Vagina (tissue), 2 donors: ENCODE measurements around the gene NCKAP5L. TPM values are rescaled to one million over a fixed set of nuclear protein-coding genes. Genes with fewer than 3 reads are reported as not detected.

Experiments
- DNase-seq, 2 donors: peaks; one replicate each; pipeline ENCODE4 v3.0.0-alpha.2; 2017; ENCODE audit errors: extremely low spot score in 2 of 2
- H3K27ac ChIP-seq: fragments of 200-600 bp; sonication (generic); one replicate; pipeline ENCODE4 v1.5.1; 2019
- H3K27me3 ChIP-seq: fragments of 200-600 bp; sonication (generic); one replicate; pipeline ENCODE4 v1.5.1; 2019
- H3K36me3 ChIP-seq, 2 donors: fragments of 200-600 bp; sonication (generic); one replicate each; pipeline ENCODE4 v1.5.1; 2017 to 2019
- H3K4me1 ChIP-seq: fragments of 200-600 bp; sonication (generic); one replicate; pipeline ENCODE4 v1.5.1; 2019
- H3K4me3 ChIP-seq, 2 donors: fragments of 200-600 bp; sonication (generic); 1 replicate in 1 of 2; 2 replicates in 1 of 2; pipeline ENCODE4 v1.5.1; 2016 to 2019
- H3K9me3 ChIP-seq: fragments of 200-600 bp; sonication (generic); one replicate; pipeline ENCODE4 v1.5.1; 2019
- POLR2A ChIP-seq, 2 donors: fragments of 450-650 bp; IDR thresholded peaks; one replicate each; pipeline ENCODE4 v1.6.1; 2017; ENCODE audit warnings: antibody characterized with exemption in 2 of 2, mild to moderate bottlenecking in 2 of 2, moderate library complexity in 2 of 2
- POLR2AphosphoS5 ChIP-seq, 2 donors: sonication (generic); formaldehyde crosslinking; IDR thresholded peaks; one replicate each; pipeline ENCODE4 v1.9.0; 2017; ENCODE audit warnings: antibody characterized with exemption in 2 of 2, mild to moderate bottlenecking in 2 of 2, low read depth in 1 of 2; ENCODE audit not compliant: insufficient read depth in 1 of 2
- intact Hi-C: fragments of 100-400 bp; cut with DNase I; formaldehyde crosslinking; loops from one replicate; pipeline ENCODE4 v1.15.1; 2023
- total RNA-seq: library from RNA; depleted of rRNA; stranded (reverse); fragments of >200 nt; gene quantifications from one replicate; pipeline ENCODE4 v1.2.3, GENCODE V29; 2016
- TF ChIP-seq, protein P1 (sequence below), 3 experiments: fragments of 450-650 bp in 2 of 3; fragments of 200-600 bp in 1 of 3; sonication (generic) in 1 of 3; IDR thresholded peaks; one replicate each; pipeline ENCODE4 v1.5.1; 2017 to 2019; ENCODE audit warnings: antibody characterized with exemption in 3 of 3, mild to moderate bottlenecking in 2 of 3, moderate library complexity in 2 of 3

NCKAP5L gene
- total RNA-seq, 1 donor from 2014 or later, result 15.7 TPM

DNA sequence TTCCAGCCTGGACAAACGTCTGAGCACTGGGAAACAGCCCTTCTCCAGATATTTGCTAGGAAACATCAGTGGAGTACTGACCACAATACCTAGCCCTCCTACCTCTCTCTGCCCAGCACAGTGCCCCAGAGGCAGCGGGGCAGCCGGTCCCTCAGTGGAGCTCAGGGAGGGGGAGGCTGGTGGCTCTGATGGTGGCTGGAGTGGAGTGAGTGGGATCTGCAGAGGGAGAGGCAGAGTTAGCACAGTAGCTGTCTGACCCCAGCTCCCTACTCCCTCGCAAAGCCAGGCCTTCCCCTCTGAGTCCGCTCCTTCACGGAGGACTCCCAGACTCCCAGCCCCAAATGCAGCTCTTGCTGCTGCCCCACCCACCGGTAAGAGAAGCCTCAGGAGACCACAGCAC lies 30.0 kb downstream of the NCKAP5L start:
- peaks cover 4 to 45% of the 10 kb centered on the region in 2 donors for H3K36me3 ChIP-seq
- H3K27ac ChIP-seq, result no peak overlapping the region
- no peaks in the 10 kb centered on the region for H3K27me3 ChIP-seq
- H3K4me1 ChIP-seq, result no peaks in the 10 kb centered on the region
- TF ChIP-seq POLR2A (IDR thresholded peaks at IDR 0.05) (no peak), POLR2AphosphoS5 (IDR thresholded peaks at IDR 0.05; ENCODE audit: insufficient read depth in 1 of 2, low read depth in 1 of 2) (no peak)
- TF ChIP-seq, protein P1, sequence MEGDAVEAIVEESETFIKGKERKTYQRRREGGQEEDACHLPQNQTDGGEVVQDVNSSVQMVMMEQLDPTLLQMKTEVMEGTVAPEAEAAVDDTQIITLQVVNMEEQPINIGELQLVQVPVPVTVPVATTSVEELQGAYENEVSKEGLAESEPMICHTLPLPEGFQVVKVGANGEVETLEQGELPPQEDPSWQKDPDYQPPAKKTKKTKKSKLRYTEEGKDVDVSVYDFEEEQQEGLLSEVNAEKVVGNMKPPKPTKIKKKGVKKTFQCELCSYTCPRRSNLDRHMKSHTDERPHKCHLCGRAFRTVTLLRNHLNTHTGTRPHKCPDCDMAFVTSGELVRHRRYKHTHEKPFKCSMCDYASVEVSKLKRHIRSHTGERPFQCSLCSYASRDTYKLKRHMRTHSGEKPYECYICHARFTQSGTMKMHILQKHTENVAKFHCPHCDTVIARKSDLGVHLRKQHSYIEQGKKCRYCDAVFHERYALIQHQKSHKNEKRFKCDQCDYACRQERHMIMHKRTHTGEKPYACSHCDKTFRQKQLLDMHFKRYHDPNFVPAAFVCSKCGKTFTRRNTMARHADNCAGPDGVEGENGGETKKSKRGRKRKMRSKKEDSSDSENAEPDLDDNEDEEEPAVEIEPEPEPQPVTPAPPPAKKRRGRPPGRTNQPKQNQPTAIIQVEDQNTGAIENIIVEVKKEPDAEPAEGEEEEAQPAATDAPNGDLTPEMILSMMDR (IDR thresholded peaks at IDR 0.05), result no peak
- H3K4me3 ChIP-seq, result no peak overlapping the region
- DNase-seq, result no peak
- H3K9me3 ChIP-seq, result no peaks in the 10 kb centered on the region
- intact Hi-C loops, result no loop called here

DNA sequence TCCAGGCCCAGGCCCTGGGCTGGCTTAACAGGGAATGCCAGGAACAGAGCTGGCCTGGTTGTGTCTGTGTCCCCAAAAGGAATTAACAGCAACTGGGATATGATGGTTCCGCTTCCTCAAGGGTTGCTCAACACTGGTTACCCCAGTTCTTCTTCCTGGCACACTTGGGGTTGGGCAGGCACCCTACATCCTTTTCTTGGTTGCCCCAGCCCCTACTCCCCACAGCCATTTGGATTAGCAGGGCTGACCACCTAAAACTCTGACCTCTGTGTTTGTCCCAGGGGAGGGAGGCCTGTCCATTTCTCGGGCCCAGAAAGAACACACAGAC lies 30.8 kb downstream of the NCKAP5L start:
- intact Hi-C loops, result no loop called here
- H3K4me1 ChIP-seq, result no peaks in the 10 kb centered on the region
- H3K9me3 ChIP-seq, result no peaks in the 10 kb centered on the region
- TF ChIP-seq, protein P1 (IDR thresholded peaks at IDR 0.05), result no peak
- TF ChIP-seq POLR2A (IDR thresholded peaks at IDR 0.05) (no peak), POLR2AphosphoS5 (IDR thresholded peaks at IDR 0.05; ENCODE audit: insufficient read depth in 1 of 2, low read depth in 1 of 2) (no peak)
- H3K27me3 ChIP-seq, result no peaks in the 10 kb centered on the region
- DNase-seq, result no peak
- H3K27ac ChIP-seq, result no peak overlapping the region
- peaks cover 4 to 41% of the 10 kb centered on the region in 2 donors for H3K36me3 ChIP-seq
- H3K4me3 ChIP-seq, result no peak overlapping the region

DNA sequence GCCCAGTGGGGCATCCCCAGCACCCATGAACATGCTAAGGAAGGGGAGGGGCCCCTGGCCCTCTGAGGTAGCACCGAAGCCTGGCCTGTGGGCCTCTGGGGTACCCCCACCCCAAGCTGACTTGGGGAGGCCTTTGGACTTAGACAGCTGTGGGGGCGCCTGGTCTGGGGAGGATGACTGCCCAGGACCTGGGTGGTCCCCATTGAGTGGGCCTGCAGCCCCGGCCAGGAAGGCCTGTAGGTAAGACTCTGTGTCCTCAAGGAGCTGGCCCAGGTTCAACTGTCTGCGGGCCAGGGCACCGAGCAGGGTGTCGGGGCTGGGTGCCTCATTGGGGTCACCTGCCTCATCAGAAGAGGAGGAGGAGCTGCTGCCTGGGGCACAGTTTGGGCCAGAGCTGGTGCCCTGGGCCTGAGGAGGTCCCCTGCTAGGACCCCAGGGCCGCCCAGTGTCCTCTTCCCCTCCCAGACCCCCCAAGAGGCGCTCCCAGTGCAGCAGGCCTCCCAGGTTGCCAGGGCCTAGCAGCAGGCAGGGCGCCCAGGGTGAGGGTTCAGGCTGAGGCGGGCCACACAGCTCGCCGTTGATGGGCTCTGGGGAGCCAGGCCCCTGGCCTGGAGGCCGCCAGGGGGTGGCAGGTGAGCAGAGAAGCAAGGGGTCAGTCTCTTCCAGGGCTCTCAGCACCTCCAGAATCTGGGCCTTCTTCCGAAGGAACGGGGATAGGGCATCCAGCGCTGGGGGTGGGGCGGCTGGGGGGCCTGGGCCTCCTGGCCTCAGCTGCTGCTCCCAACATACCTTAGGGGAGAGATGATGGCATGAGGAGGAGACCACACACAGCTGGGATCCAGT lies 31.4 kb downstream of the NCKAP5L start:
- Histone ChIP-seq H3K36me3 (peaks cover 4 to 38% of the 10 kb centered on the region in 2 donors), H3K27ac (no peak overlapping the region)

DNA sequence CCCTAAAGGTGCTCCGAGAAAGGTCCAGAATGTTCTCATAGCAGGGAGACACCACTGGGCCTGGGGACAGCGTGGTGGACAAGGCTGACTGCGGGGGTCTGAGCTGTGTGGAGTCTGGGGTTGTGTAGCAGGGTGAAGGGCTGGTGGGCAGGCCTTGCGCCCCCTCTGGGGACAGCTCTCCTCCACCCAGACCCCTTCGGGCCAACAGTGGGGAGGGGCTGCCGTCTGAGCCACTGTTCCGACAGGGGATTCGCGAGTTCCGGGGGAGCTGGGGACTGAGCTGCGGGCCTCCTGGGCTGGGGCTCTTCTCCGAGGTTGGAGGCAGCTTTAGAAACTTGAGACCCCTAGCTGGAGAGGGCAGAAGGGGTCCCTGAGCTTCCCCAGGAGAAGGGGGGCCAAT lies 32.1 kb downstream of the NCKAP5L start:
- intact Hi-C loops, result no loop called here
- H3K36me3 ChIP-seq, result peaks cover 4 to 31% of the 10 kb centered on the region in 2 donors
- TF ChIP-seq, protein P1 (IDR thresholded peaks at IDR 0.05), result no peak
- TF ChIP-seq POLR2A (IDR thresholded peaks at IDR 0.05) (no peak), POLR2AphosphoS5 (IDR thresholded peaks at IDR 0.05; ENCODE audit: insufficient read depth in 1 of 2, low read depth in 1 of 2) (no peak)
- DNase-seq, result no peak
- no peak overlapping the region for H3K27ac ChIP-seq
- H3K4me1 ChIP-seq, result no peaks in the 10 kb centered on the region
- H3K9me3 ChIP-seq, result no peaks in the 10 kb centered on the region
- no peaks in the 10 kb centered on the region for H3K27me3 ChIP-seq
- no peak overlapping the region for H3K4me3 ChIP-seq

More for the DNA sequence above, 31.4 kb downstream of the NCKAP5L start:
- intact Hi-C loops, result no loop called here
- Histone ChIP-seq H3K4me3 (no peak overlapping the region), H3K27me3 (no peaks in the 10 kb centered on the region), H3K4me1 (no peaks in the 10 kb centered on the region), H3K9me3 (no peaks in the 10 kb centered on the region)
- DNase-seq, result no peak
- no peak for TF ChIP-seq POLR2AphosphoS5 (IDR thresholded peaks at IDR 0.05; ENCODE audit: insufficient read depth in 1 of 2, low read depth in 1 of 2)
- no peak for TF ChIP-seq POLR2A (IDR thresholded peaks at IDR 0.05)

DNA sequence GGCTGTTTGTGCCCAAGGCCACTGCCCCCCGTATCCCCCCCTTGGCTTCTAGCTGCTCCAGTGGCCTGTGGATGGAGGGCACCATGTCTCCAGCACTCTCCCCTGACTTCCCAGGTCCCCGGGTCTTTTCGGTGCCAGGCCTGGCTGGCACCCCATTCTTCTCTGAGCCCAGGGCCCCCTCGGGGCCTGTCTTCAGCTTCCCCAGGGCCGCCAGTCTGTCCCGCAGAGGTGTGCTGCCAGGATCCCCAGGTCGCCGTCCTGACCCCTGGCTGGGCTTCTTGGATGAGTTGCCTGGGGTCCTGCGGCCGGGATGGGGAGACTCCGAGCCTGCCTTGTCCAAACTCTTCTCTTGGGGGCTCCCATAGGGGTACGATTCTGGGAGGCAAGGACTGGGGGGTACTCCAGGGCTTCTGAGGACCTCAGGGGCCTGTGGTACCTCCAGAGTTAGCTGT lies 32.5 kb downstream of the NCKAP5L start:
- H3K36me3 ChIP-seq, result peaks cover 4 to 26% of the 10 kb centered on the region in 2 donors
- H3K27ac ChIP-seq, result no peak overlapping the region
- H3K4me3 ChIP-seq, result no peak overlapping the region
- TF ChIP-seq, protein P1 (IDR thresholded peaks at IDR 0.05), result no peak
- TF ChIP-seq POLR2AphosphoS5 (IDR thresholded peaks at IDR 0.05; ENCODE audit: insufficient read depth in 1 of 2, low read depth in 1 of 2), result no peak
- TF ChIP-seq POLR2A (IDR thresholded peaks at IDR 0.05), result no peak
- H3K27me3 ChIP-seq, result no peaks in the 10 kb centered on the region
- H3K4me1 ChIP-seq, result no peaks in the 10 kb centered on the region
- DNase-seq, result no peak
- H3K9me3 ChIP-seq, result no peaks in the 10 kb centered on the region
- intact Hi-C loops, result no loop called here
